ENCODE measurements around the gene CYP2W1. TPM values are rescaled to one million over a fixed set of nuclear protein-coding genes. Genes with fewer than 3 reads are reported as not detected.

CYP2W1 gene
- total RNA-seq, 1 donor from 2014 or later: not detected

DNA sequence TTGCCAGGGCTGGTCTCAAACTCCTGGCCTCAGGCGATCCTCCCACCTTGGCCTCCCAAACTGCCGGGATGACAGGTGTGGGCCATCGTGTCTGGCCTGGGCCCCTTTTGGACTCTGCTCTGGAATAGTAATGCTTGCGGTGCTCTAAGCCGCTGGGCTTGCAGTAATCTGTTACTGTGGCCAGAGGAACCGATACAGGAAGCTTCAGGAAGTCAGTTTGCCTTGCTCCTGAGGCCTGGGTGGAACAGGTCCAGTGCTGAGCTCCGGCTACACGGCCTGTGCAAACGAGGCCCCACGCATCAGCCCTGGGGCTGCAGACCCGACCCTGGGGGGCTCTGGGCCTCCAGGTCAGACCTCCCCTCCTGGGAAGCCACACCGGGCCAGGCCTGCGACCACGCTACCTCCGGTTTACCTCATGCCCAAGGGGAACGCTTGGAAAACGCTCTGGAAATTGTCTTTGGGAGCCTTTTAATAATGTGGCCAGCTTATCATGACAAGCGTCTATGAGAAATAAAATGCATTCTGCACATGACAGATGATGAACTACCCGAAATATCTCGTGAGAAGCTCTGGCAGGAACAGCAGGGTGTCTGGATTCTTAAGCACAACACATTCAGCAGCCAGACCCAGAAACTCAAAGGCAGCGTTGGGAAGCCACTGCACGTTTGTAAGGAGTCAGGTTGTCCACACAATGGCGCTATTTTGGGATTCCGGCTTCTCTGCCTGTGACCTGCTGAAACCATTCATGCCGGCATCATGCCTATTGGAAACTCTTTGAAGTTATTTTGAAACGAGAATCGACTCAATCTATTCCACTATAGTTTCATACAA is 18.4 kb upstream of the CYP2W1 start:
- H3K4me3 ChIP-seq: peak overlapping the region in 1 of 2 donors; percentile 32
- peaks cover 17 to 28% of the 10 kb centered on the region in 2 donors for H3K4me1 ChIP-seq
- intact Hi-C loops (cut with DNase I): loop anchor here (10.0 kb wide), 1 partner anchor 170 kb away; no protein-coding TSS in a partner anchor
- TF ChIP-seq, protein P1, sequence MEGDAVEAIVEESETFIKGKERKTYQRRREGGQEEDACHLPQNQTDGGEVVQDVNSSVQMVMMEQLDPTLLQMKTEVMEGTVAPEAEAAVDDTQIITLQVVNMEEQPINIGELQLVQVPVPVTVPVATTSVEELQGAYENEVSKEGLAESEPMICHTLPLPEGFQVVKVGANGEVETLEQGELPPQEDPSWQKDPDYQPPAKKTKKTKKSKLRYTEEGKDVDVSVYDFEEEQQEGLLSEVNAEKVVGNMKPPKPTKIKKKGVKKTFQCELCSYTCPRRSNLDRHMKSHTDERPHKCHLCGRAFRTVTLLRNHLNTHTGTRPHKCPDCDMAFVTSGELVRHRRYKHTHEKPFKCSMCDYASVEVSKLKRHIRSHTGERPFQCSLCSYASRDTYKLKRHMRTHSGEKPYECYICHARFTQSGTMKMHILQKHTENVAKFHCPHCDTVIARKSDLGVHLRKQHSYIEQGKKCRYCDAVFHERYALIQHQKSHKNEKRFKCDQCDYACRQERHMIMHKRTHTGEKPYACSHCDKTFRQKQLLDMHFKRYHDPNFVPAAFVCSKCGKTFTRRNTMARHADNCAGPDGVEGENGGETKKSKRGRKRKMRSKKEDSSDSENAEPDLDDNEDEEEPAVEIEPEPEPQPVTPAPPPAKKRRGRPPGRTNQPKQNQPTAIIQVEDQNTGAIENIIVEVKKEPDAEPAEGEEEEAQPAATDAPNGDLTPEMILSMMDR (IDR thresholded peaks at IDR 0.05): peak; percentile 26 to 58 (median 42)
- peak; percentile 30 to 86 for DNase-seq (ENCODE audit: low spot score in 2 of 2)
- no peaks in the 10 kb centered on the region for H3K27me3 ChIP-seq
- H3K27ac ChIP-seq: peak overlapping the region; percentile 81 to 87
- peaks cover 23 to 28% of the 10 kb centered on the region in 2 donors for H3K36me3 ChIP-seq
- no peaks in the 10 kb centered on the region for H3K9me3 ChIP-seq

- Histone ChIP-seq H3K4me3 (no peak overlapping the region), H3K9me3 (no peaks in the 10 kb centered on the region), H3K27ac (peak overlapping the region; percentile 81 to 87), H3K27me3 (no peaks in the 10 kb centered on the region), H3K36me3 (peaks cover 25 to 35% of the 10 kb centered on the region in 2 donors), H3K4me1 (peaks cover 17 to 28% of the 10 kb centered on the region in 2 donors)
- DNase-seq (ENCODE audit: low spot score in 2 of 2): no peak
- intact Hi-C loops (cut with DNase I): loop anchor here (10.0 kb wide), 1 partner anchor 172 kb away; no protein-coding TSS in a partner anchor
- TF ChIP-seq, protein P1 (IDR thresholded peaks at IDR 0.05): no peak
Observed at GRCh38 chr7:966291-967069, 16.5 kb upstream of the CYP2W1 start.

GRCh38 chr7:967361-968082 is 15.5 kb upstream of the CYP2W1 start:
- no peak for DNase-seq (ENCODE audit: low spot score in 2 of 2)
- no peaks in the 10 kb centered on the region for H3K27me3 ChIP-seq
- intact Hi-C loops (cut with DNase I): loop anchor here (10.0 kb wide), 1 partner anchor 173 kb away; no protein-coding TSS in a partner anchor
- H3K27ac ChIP-seq: no peak overlapping the region
- H3K4me1 ChIP-seq: peaks cover 17 to 28% of the 10 kb centered on the region in 2 donors
- no peaks in the 10 kb centered on the region for H3K9me3 ChIP-seq
- H3K36me3 ChIP-seq: peaks cover 33 to 46% of the 10 kb centered on the region in 2 donors
- TF ChIP-seq, protein P1 (IDR thresholded peaks at IDR 0.05): no peak
- H3K4me3 ChIP-seq: no peak overlapping the region

DNA sequence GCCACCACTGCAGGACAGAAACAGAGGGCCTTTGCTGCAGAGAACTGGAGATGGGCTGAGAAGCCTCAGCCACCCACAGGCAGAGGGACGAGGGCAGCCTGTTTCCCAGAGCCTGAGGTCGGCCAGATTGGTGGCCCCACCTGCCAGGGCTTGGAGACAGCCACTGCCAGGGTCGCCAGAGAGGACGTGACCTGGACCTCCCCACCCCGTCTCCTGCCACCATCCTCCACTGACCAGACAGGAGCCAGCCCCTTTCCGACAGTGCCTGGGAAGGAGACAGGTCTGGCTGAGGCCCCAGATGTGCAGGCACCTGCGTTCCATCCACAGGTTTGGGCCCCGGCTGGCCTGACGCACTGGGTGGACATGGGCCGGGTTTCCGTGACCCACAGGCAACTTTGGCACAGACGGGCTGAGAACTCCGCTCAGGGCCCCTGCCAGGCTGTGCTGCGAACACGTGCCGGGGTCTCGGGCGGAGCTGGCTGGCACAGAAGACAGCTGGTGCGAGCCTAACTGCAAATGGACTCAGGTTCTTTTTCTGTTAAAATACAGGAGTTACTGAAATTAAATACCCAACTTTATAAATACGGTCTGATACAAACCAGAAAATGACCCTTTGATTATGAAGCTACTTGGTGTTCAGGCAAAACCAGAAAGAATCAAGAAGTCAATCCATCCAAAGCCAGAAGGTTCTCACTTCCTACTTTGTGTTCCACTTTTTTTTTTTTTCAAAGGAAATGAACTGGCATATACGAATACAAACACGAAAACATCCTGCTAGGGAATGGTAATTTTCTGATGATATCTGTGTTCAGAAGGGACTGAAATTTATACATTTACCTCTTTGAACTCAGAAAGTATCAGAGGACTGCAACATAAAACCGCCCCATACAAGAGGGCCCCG is 14.5 kb upstream of the CYP2W1 start:
- Histone ChIP-seq H3K36me3 (peaks cover 35 to 53% of the 10 kb centered on the region in 2 donors), H3K4me1 (peaks cover 13 to 28% of the 10 kb centered on the region in 2 donors), H3K27me3 (no peaks in the 10 kb centered on the region), H3K27ac (no peak overlapping the region), H3K4me3 (no peak overlapping the region), H3K9me3 (no peaks in the 10 kb centered on the region)
- no peak for DNase-seq (ENCODE audit: low spot score in 2 of 2)
- intact Hi-C loops (cut with DNase I): loop anchor here (10.0 kb wide), 1 partner anchor 174 kb away; no protein-coding TSS in a partner anchor
- TF ChIP-seq, protein P1 (IDR thresholded peaks at IDR 0.05): no peak

All from ascending aorta (tissue), 2 donors.